Mesenchymal stem cell (in vitro differentiated cells and primary cell): ENCODE results near the gene KIAA1217.
A peak's percentile ranks its signal among the peaks of the same experiment; 100 is the strongest.
"Not testable (repeated sequence)": the region's sequence is repeated elsewhere in the genome, so short reads cannot be mapped to it uniquely, and the experiment has no call there.

ENCODE experiments used
- DNase-seq: peaks from one replicate; pipeline ENCODE4 v3.0.0-alpha.2; 2013
- H2AFZ ChIP-seq: one replicate; pipeline ENCODE4 v1.6.1; 2013; ENCODE audit warnings: low read depth, mild to moderate bottlenecking, control low read depth, inconsistent platforms, low read length, moderate library complexity
- H2AK5ac ChIP-seq: 2 replicates; pipeline ENCODE4 v1.6.1; 2013; ENCODE audit warnings: low read length, moderate library complexity, mild to moderate bottlenecking, inconsistent platforms; ENCODE audit not compliant: severe bottlenecking
- H2BK120ac ChIP-seq: one replicate; pipeline ENCODE4 v1.6.1; 2013; ENCODE audit warnings: low read depth, mild to moderate bottlenecking, inconsistent platforms, low read length, moderate library complexity
- H2BK12ac ChIP-seq, 2 experiments: one replicate each; pipeline ENCODE4 v1.6.1; 2013; ENCODE audit warnings: inconsistent platforms in 2 of 2, low read length in 2 of 2, mild to moderate bottlenecking in 2 of 2, moderate library complexity in 2 of 2, control low read depth in 1 of 2
- H2BK15ac ChIP-seq: one replicate; pipeline ENCODE4 v1.6.1; 2013; ENCODE audit warnings: mild to moderate bottlenecking, low read depth, inconsistent platforms; ENCODE audit not compliant: poor library complexity, severe bottlenecking
- H2BK5ac ChIP-seq: 2 replicates; pipeline ENCODE4 v1.6.1; 2013; ENCODE audit warnings: low read depth, mild to moderate bottlenecking, low read length, control low read depth, inconsistent platforms; ENCODE audit not compliant: poor library complexity, severe bottlenecking
- H3K14ac ChIP-seq, 2 experiments: one replicate each; pipeline ENCODE4 v1.6.1; 2013; ENCODE audit warnings: inconsistent platforms in 2 of 2, low read length in 2 of 2, control low read depth in 1 of 2, mild to moderate bottlenecking in 1 of 2, moderate library complexity in 1 of 2
- H3K18ac ChIP-seq, 2 experiments: one replicate each; pipeline ENCODE4 v1.6.1; 2013; ENCODE audit warnings: inconsistent platforms in 2 of 2, low read length in 2 of 2, control low read depth in 1 of 2, low read depth in 1 of 2, mild to moderate bottlenecking in 1 of 2
- H3K23ac ChIP-seq, 2 experiments: one replicate each; pipeline ENCODE4 v1.6.1; 2013; ENCODE audit warnings: inconsistent platforms in 2 of 2, low read length in 2 of 2, mild to moderate bottlenecking in 2 of 2, moderate library complexity in 2 of 2, control low read depth in 1 of 2
- H3K27ac ChIP-seq: 2 replicates; pipeline ENCODE4 v1.5.1; 2013; ENCODE audit warnings: mild to moderate bottlenecking, moderate library complexity, low read length, control low read depth, inconsistent platforms; ENCODE audit not compliant: poor library complexity, severe bottlenecking
- H3K27me3 ChIP-seq, 2 experiments: 2 replicates each; pipeline versions ENCODE4 v1.6.1 to v1.7.0; 2013; ENCODE audit warnings: low read length in 2 of 2, mild to moderate bottlenecking in 2 of 2, moderate library complexity in 2 of 2, control low read depth in 1 of 2, inconsistent platforms in 1 of 2; ENCODE audit not compliant: control insufficient read depth in 1 of 2, insufficient read depth in 1 of 2
- H3K36me3 ChIP-seq, 2 experiments: 2 replicates each; pipeline versions ENCODE4 v1.6.1 to v1.7.0; 2013; ENCODE audit warnings: low read length in 2 of 2, control low read depth in 1 of 2, inconsistent platforms in 1 of 2, low read depth in 1 of 2, mild to moderate bottlenecking in 1 of 2; ENCODE audit not compliant: insufficient read depth in 2 of 2, control insufficient read depth in 1 of 2
- H3K4ac ChIP-seq, 2 experiments: one replicate each; pipeline ENCODE4 v1.6.1; 2013; ENCODE audit warnings: inconsistent platforms in 2 of 2, low read length in 2 of 2, mild to moderate bottlenecking in 2 of 2, moderate library complexity in 2 of 2, control low read depth in 1 of 2, low read depth in 1 of 2
- H3K4me1 ChIP-seq: 2 replicates; pipeline ENCODE4 v1.6.1; 2013; ENCODE audit warnings: low read depth, low read length, control low read depth; ENCODE audit not compliant: control insufficient read depth, insufficient read depth
- H3K4me2 ChIP-seq: 2 replicates; pipeline ENCODE4 v1.6.1; 2013; ENCODE audit warnings: low read length, mild to moderate bottlenecking, inconsistent platforms; ENCODE audit not compliant: poor library complexity, severe bottlenecking
- H3K4me3 ChIP-seq, 2 experiments: 2 replicates each; pipeline versions ENCODE4 v1.5.1 to v1.7.0; 2013; ENCODE audit warnings: low read length in 2 of 2, mild to moderate bottlenecking in 2 of 2, control low read depth in 1 of 2, low read depth in 1 of 2; ENCODE audit not compliant: insufficient read depth in 1 of 2
- H3K79me1 ChIP-seq: replicated peaks from 2 replicates; pipeline ENCODE4 v1.6.1; 2013; ENCODE audit warnings: mild to moderate bottlenecking, control low read depth, low read length, inconsistent platforms; ENCODE audit not compliant: poor library complexity, severe bottlenecking
- H3K9ac ChIP-seq: 2 replicates; pipeline ENCODE4 v1.7.0; 2013; ENCODE audit warnings: mild to moderate bottlenecking, low read length, moderate library complexity
- H3K9me3 ChIP-seq: 2 replicates; pipeline ENCODE4 v1.7.0; 2013; ENCODE audit warnings: mild to moderate bottlenecking, low read length; ENCODE audit not compliant: control insufficient read depth
- H4K8ac ChIP-seq: one replicate; pipeline ENCODE4 v1.6.1; 2013; ENCODE audit warnings: inconsistent platforms, mild to moderate bottlenecking, low read length, moderate library complexity
- H4K91ac ChIP-seq: one replicate; pipeline ENCODE4 v1.6.1; 2013; ENCODE audit warnings: mild to moderate bottlenecking, low read length, inconsistent platforms
- WGBS: methylation state at CpG from one replicate; pipeline ENCODE4 v1.1.7; 2013; ENCODE audit warnings: mixed read lengths; 5-methylcytosine and 5-hydroxymethylcytosine counted together

The KIAA1217 gene

DNA sequence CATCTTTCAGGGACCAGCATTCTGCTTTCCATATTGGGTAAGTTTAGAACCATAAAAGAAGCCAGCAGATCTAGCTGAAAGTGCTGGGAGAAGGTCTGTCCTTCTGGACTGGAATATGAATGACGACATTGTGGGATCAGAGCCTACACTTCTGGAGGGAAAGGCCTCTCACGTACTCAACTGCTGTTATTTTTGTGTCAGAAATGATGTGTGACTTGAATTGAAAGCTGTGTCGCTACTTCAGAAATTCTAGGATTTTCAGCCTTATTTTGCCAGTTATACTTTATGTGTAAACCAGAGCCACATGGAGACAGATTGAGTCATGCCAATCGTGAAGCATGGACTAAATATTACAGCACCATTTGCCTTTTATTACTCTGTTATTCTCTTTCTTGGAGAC, 231.0 kb downstream of the KIAA1217 start:
- Histone ChIP-seq H4K91ac (no peak overlapping the region), H2BK120ac (no peak overlapping the region), H3K4ac (no peak overlapping the region), H3K4me2 (no peak overlapping the region), H2AK5ac (no peak overlapping the region), H3K27ac (no peak overlapping the region), H3K18ac (peak overlapping the region in 1 of 2 experiments; percentile 11), H2AFZ (no peak overlapping the region), H3K4me1 (peaks cover 7% of the 10 kb centered on the region), H2BK12ac (no peak overlapping the region), H3K14ac (no peak overlapping the region), H3K36me3 (no peaks in the 10 kb centered on the region), H3K9ac (peak overlapping the region; percentile 1), H3K79me1 (no peaks in the 10 kb centered on the region), H3K23ac (no peak overlapping the region), H2BK15ac (no peak overlapping the region), H4K8ac (no peak overlapping the region), H3K4me3 (no peak overlapping the region), H3K27me3 (no peaks in the 10 kb centered on the region), H3K9me3 (no peaks in the 10 kb centered on the region), H2BK5ac (no peak overlapping the region)
- DNase-seq = no peak
- WGBS = 85% methylated on average over 4 of the region's 4 CpGs

DNA sequence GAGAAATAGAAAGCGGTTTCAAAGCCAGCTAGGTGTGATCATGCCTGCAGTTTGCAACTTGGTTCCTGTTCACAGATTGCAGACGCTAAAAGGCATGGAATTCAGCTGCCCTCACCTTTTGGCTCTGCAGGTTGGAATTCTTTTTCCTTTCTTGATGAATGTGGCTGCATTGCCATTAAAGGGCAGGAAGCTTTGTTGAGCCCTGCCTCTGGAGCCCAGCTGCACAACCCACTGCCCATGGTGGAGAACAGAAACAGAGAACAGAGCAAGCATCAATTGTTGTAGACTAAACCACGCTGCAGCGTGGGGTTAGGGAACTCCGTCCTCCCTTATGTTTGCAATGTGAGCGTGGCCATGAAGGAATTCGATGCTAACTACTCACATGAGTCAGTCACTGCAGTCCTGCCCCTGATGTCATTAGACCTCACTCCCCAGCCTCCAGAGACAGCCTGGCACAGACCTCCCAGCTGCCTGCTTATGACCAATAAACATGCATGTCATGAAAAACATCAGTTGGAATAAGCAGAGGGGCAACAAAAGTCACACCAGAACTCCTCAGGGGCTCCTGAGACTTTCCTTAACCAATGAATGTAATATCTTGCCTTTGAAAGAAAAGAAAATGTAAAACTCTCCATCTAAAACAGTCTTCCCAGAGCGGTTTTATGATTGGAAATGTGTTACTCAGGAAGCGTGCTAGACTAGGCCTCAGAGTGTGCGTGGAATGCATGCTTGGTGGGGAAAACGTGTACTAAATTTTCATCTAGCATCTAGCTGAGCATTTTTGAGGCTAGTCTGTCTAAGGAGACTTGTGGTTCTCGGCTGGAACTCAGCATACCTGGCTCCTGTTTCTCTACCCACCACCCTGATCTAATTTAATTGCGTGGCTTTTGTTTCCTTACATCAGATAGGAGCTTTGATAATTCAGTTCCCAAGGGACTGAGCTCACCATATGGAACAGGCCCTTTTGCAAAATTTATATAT, 232.2 kb downstream of the KIAA1217 start:
- Histone ChIP-seq H2BK5ac (no peak overlapping the region), H3K18ac (peak overlapping the region in 1 of 2 experiments; percentile 14), H3K9me3 (no peaks in the 10 kb centered on the region), H3K4me3 (no peak overlapping the region), H3K27ac (peak overlapping the region; percentile 25), H3K23ac (no peak overlapping the region), H2BK12ac (no peak overlapping the region), H4K8ac (no peak overlapping the region), H3K27me3 (no peaks in the 10 kb centered on the region), H4K91ac (no peak overlapping the region), H3K79me1 (no peaks in the 10 kb centered on the region), H2AFZ (no peak overlapping the region), H3K36me3 (no peaks in the 10 kb centered on the region), H2BK120ac (no peak overlapping the region), H3K4ac (no peak overlapping the region), H3K4me2 (no peak overlapping the region), H3K9ac (no peak overlapping the region), H2BK15ac (no peak overlapping the region), H3K14ac (peak overlapping the region in 1 of 2 experiments; percentile 79), H2AK5ac (no peak overlapping the region), H3K4me1 (peaks cover 7% of the 10 kb centered on the region)
- 71% methylated on average over 13 of the region's 13 CpGs for WGBS
- DNase-seq = peak; percentile 78

DNA sequence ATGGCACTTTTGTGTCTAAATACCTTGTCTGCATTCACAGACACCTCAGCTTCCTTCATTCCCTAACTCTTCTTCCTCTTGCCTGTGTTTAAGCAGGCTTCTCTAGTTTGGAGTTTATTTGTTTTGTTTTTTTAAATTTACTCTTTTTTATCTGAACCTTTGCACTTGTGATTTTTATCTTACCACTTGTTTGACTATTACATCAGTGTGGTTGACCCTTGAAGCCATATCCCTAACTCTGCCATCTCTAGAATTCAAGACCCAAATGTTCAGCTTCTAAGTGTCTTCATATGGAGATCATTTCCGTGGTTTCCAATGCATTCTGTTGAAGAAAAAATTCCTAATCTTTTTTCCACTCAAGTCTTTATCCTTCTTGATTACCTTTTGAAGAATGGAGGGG, 233.3 kb downstream of the KIAA1217 start:
- no peak overlapping the region for H3K18ac ChIP-seq
- WGBS = no CpG with 5 or more reads among the region's 1 CpG

DNA sequence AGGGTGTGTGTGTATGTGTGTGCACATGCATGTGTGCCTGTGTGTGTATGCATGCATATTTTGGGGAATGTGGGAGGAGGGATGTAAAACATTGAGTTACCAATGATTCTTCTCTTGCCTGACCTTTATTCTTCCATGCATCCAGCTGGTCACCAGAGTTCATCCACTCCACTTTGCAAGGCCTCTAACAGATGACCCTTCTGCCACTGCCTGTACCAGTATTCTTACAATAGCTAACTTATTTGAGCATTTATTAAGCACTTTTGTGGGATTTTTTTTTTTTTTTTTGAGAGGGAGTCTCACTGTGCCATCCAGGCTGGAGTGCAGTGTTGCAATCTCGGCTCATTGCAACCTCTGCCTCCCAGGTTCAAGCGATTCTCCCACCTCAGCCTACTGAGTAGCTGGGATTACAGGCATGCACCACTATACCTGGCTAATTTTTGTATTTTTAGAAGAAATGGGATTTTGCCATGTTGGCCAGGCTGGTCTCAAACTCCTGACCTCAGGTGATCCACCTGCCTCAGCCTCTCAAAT, 233.8 kb downstream of the KIAA1217 start:
- H2BK12ac ChIP-seq, H3K14ac ChIP-seq: not testable (repeated sequence)
- WGBS = no CpG with 5 or more reads among the region's 2 CpGs

More for the DNA sequence above, 233.3 kb downstream of the KIAA1217 start:
- Histone ChIP-seq H2AFZ (no peak overlapping the region), H3K4me1 (peaks cover 11% of the 10 kb centered on the region), H2BK5ac (peak overlapping the region; percentile 60), H2BK15ac (no peak overlapping the region), H3K27ac (no peak overlapping the region), H2AK5ac (no peak overlapping the region), H3K36me3 (no peaks in the 10 kb centered on the region), H3K79me1 (no peaks in the 10 kb centered on the region), H3K23ac (no peak overlapping the region), H3K4ac (no peak overlapping the region), H3K4me3 (no peak overlapping the region), H3K4me2 (no peak overlapping the region), H2BK120ac (no peak overlapping the region), H4K8ac (no peak overlapping the region), H3K14ac (no peak overlapping the region), H3K9me3 (no peaks in the 10 kb centered on the region), H3K27me3 (no peaks in the 10 kb centered on the region), H4K91ac (no peak overlapping the region), H3K9ac (no peak overlapping the region), H2BK12ac (no peak overlapping the region)
- no peak for DNase-seq

More for the DNA sequence above, 233.8 kb downstream of the KIAA1217 start:
- not testable (repeated sequence) for H3K4ac ChIP-seq, H2BK15ac ChIP-seq, H2BK5ac ChIP-seq, H2BK120ac ChIP-seq, H3K4me3 ChIP-seq, H3K27ac ChIP-seq, H2AK5ac ChIP-seq, H3K27me3 ChIP-seq, H4K8ac ChIP-seq, H3K9me3 ChIP-seq, H3K4me2 ChIP-seq, H2AFZ ChIP-seq, H3K23ac ChIP-seq, H4K91ac ChIP-seq, DNase-seq, H3K79me1 ChIP-seq, H3K36me3 ChIP-seq, H3K9ac ChIP-seq
- Histone ChIP-seq H3K18ac (peak overlapping the region in 1 of 2 experiments; percentile 21), H3K4me1 (peaks cover 11% of the 10 kb centered on the region)
